ENCODE results near the gene MYOM1. TPM values are rescaled to one million over a fixed set of nuclear protein-coding genes. Genes with fewer than 3 reads are reported as not detected.

Gene MYOM1
- total RNA-seq, 1 experiment from 2014 or later, result 0.07 TPM

GRCh38 chr18:3194947-3195612, 24.7 kb downstream of the MYOM1 start:
- TF ChIP-seq EZH2 (IDR thresholded peaks at IDR 0.05; ENCODE audit: low read length, unreplicated experiment), result no peak
- TF ChIP-seq EZH2phosphoT487 (IDR thresholded peaks at IDR 0.05; ENCODE audit: borderline replicate concordance, low read length), result no peak
- no peak for TF ChIP-seq CTCF (conservative IDR thresholded peaks at IDR 0.05; ENCODE audit: low read depth, low read length)
- Histone ChIP-seq H3F3A (ENCODE audit: low read length, unreplicated experiment) (no peaks in the 10 kb centered on the region), H3K9ac (ENCODE audit: low read length) (no peak overlapping the region), H3K79me2 (ENCODE audit: low read length) (no peaks in the 10 kb centered on the region), H3K36me3 (ENCODE audit: low read depth, low read length) (no peaks in the 10 kb centered on the region), H4K20me1 (ENCODE audit: low read length) (no peaks in the 10 kb centered on the region), H3K27ac (ENCODE audit: low read length) (no peak overlapping the region), H3K4me3 (ENCODE audit: low read length) (no peak overlapping the region), H3K9me2 (replicated peaks; ENCODE audit: low read length) (no peaks in the 10 kb centered on the region), H3K27me3 (ENCODE audit: low read length) (no peaks in the 10 kb centered on the region), H3K4me1 (ENCODE audit: insufficient read depth, low read length) (no peaks in the 10 kb centered on the region), H3K9me3 (ENCODE audit: low read length) (no peaks in the 10 kb centered on the region), H3K4me2 (ENCODE audit: low read length) (no peak overlapping the region), H2AFZ (ENCODE audit: low read length) (no peak overlapping the region)
- POLR2A ChIA-PET (ENCODE audit: unreplicated experiment), result no interaction called here
- no TSS peak for BruUV-seq (replicated peaks)
- no peak for DNase-seq
- intact Hi-C loops (cut with micrococcal nuclease), result no loop called here
- ATAC-seq, result no peak
- CTCF ChIA-PET, result no interaction called here

- Histone ChIP-seq H3K9me2 (replicated peaks; ENCODE audit: low read length) (no peaks in the 10 kb centered on the region), H3K36me3 (ENCODE audit: low read depth, low read length) (no peaks in the 10 kb centered on the region), H3K4me2 (ENCODE audit: low read length) (no peak overlapping the region), H4K20me1 (ENCODE audit: low read length) (no peaks in the 10 kb centered on the region), H3K27me3 (ENCODE audit: low read length) (no peaks in the 10 kb centered on the region), H3K79me2 (ENCODE audit: low read length) (no peaks in the 10 kb centered on the region), H3F3A (ENCODE audit: low read length, unreplicated experiment) (no peaks in the 10 kb centered on the region), H2AFZ (ENCODE audit: low read length) (no peak overlapping the region), H3K27ac (ENCODE audit: low read length) (no peak overlapping the region), H3K4me3 (ENCODE audit: low read length) (no peak overlapping the region), H3K4me1 (ENCODE audit: insufficient read depth, low read length) (no peaks in the 10 kb centered on the region), H3K9me3 (ENCODE audit: low read length) (no peaks in the 10 kb centered on the region), H3K9ac (ENCODE audit: low read length) (no peak overlapping the region)
- DNase-seq, result no peak
- POLR2A ChIA-PET (ENCODE audit: unreplicated experiment), result no interaction called here
- intact Hi-C loops (cut with micrococcal nuclease), result no loop called here
- no TSS peak for BruUV-seq (replicated peaks)
- CTCF ChIA-PET, result interaction anchor here (0.5 kb wide), 1 partner anchor 42 kb away, joined by 3 read pairs; no protein-coding TSS in a partner anchor
- TF ChIP-seq EZH2phosphoT487 (IDR thresholded peaks at IDR 0.05; ENCODE audit: borderline replicate concordance, low read length) (no peak), EZH2 (IDR thresholded peaks at IDR 0.05; ENCODE audit: low read length, unreplicated experiment) (no peak), CTCF (conservative IDR thresholded peaks at IDR 0.05; ENCODE audit: low read depth, low read length) (no peak)
- no peak for ATAC-seq
Observed at GRCh38 chr18:3193331-3193730, 26.4 kb downstream of the MYOM1 start.

- CTCF ChIA-PET, result interaction anchor here (0.5 kb wide), 1 partner anchor 41 kb away, joined by 3 read pairs; no protein-coding TSS in a partner anchor
- Histone ChIP-seq H4K20me1 (ENCODE audit: low read length) (no peaks in the 10 kb centered on the region), H3K4me3 (ENCODE audit: low read length) (no peak overlapping the region), H3F3A (ENCODE audit: low read length, unreplicated experiment) (no peaks in the 10 kb centered on the region), H3K9me2 (replicated peaks; ENCODE audit: low read length) (no peaks in the 10 kb centered on the region), H3K4me1 (ENCODE audit: insufficient read depth, low read length) (no peaks in the 10 kb centered on the region), H3K79me2 (ENCODE audit: low read length) (no peaks in the 10 kb centered on the region), H3K36me3 (ENCODE audit: low read depth, low read length) (no peaks in the 10 kb centered on the region), H3K27ac (ENCODE audit: low read length) (no peak overlapping the region), H3K4me2 (ENCODE audit: low read length) (no peak overlapping the region), H3K9me3 (ENCODE audit: low read length) (no peaks in the 10 kb centered on the region), H3K9ac (ENCODE audit: low read length) (no peak overlapping the region), H3K27me3 (ENCODE audit: low read length) (no peaks in the 10 kb centered on the region), H2AFZ (ENCODE audit: low read length) (no peak overlapping the region)
- TF ChIP-seq CTCF (conservative IDR thresholded peaks at IDR 0.05; ENCODE audit: low read depth, low read length) (no peak), EZH2 (IDR thresholded peaks at IDR 0.05; ENCODE audit: low read length, unreplicated experiment) (no peak), EZH2phosphoT487 (IDR thresholded peaks at IDR 0.05; ENCODE audit: borderline replicate concordance, low read length) (no peak)
- POLR2A ChIA-PET (ENCODE audit: unreplicated experiment), result no interaction called here
- no peak for ATAC-seq
- DNase-seq, result no peak
- intact Hi-C loops (cut with micrococcal nuclease), result no loop called here
- no TSS peak for BruUV-seq (replicated peaks)
Observed at GRCh38 chr18:3192752-3193151, 27.0 kb downstream of the MYOM1 start.
